Limb (tissue), 2 donors: ENCODE results near the gene PWP2.
"Not testable (repeated sequence)": the region's sequence is repeated elsewhere in the genome, so short reads cannot be mapped to it uniquely, and the experiment has no call there.

ENCODE experiments used
- DNase-seq, 2 donors: peaks; one replicate each; pipeline ENCODE4 v3.0.0-alpha.2; 2016; ENCODE audit errors: extremely low spot score in 2 of 2

PWP2 gene

DNA sequence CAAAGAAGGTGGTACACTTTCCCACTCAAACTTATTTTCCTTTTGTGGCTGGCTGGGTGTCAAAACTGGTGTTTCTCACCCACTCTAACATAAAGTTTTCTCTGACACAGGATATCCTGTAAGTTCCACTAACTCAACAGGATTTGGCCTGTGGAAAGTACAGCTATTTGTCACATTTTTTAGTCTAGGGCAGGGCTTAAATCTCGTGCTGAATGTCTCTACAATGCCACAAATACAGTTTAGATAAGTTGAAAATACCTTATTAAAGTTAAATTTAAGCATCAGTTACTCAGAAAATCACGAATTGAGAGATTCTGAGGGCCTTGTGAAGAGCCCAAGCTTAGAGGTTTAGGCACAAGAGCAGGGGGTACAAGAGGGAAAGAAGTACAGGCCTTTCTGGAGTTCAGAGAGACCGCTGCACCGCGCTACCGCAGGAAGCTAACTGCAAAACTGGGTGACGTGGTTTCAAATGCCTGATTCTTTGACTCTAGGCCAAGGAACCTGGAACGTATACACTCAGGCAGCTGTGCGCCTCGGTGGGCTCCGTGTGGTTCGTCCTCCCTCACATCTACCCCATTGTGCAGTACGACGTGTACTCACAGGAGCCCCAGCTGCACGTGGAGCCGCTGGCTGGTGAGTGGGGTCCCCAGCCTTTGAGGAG lies 23.4 kb upstream of the PWP2 start:
- DNase-seq: no peak

DNA sequence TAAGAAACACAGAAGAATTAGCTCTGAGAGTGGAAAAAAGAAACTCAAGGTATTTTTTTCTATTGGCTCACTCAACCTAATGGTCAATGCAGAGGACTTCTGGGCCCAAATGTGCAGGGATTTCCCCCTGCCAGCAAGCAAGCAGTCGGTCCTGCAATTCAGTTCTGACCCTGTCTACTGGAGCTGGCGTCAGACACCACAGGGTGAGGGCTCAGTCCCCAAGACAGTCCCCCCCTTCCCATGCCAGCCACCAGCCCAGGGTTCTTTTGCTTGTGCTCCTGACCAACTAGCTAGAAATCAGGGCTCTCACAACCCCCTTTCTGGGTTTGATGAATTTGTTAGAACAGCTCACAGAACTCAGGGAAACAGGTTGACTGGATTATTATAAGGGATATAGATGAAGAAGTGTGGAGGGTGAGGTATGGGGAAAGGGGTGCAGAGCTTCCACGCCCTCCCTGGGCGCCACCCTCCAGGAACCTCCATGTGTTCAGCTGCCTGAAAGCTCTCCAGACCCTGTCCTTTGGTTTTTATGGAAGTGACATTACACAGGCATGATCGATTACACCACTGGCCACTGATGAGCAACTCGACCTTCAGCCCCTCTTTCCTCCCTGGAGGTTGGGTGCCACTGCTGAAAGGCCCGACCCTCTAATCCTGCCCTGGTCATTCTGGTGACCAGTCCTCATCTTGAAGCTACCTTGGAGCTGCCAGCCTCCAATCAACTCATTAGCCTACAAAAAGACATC lies 22.5 kb upstream of the PWP2 start:
- DNase-seq: no peak

- no peak for DNase-seq
These were observed 21.5 kb upstream of the PWP2 start for GRCh38 chr21:44085491-44086321.

DNA sequence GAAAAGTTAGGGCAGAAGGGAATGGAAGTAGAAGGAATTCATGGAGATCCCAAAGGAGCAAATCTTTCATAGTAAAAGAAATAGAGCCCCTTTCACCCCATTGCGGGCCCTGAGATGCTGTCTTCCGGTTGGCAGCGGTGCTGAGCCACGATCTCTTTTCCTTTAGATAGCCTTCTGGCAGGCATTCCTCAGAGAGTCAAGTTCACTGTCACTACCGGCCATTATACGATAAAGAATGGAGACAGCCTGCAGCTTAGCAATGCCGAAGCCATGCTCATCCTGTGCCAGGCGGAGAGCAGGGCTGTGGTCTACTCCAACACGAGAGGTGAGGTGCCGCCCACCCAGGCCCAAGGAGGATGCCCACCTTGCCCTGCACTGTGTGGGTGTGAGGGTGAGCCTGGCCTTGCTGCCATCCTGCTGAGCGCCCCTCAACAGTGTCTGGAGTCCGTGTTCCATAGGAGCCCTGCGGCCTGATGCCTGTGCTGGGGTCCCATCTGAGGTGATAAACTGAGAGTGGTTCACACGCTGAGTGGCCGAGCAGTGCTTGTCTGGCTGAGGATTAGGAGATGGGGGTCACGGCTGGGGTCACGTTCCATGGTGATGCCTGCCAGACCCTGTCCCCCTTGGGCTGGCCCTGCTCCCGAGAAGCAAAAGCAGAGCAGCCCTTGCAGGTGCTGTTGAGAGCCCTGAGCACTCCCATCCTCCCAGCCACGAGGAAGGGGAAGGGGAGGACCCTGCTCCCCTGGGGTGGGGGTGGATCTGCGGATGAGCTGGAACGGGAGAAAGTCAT lies 20.4 kb upstream of the PWP2 start:
- DNase-seq: no peak

- no peak for DNase-seq
These were observed 19.5 kb upstream of the PWP2 start for GRCh38 chr21:44087426-44088400.

DNA sequence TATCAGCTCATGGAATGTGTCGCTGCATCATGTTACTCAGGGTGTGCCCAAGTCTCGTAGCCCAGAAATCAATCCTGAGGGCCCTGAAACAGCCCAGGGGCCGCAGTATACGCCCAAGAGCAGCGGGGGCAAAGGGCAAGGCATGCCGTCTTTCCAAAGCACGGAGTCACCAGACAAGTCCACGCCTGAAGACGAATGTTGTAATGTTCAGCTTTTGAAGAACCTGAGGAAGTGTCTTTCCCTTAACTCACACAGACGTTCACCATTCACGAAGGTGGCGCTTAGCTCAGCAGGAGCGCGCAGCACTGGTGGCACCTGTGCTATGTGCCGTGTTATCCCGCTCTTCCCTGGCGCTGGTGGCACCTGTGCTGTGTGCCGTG lies 18.8 kb upstream of the PWP2 start:
- DNase-seq: no peak

- DNase-seq: no peak
These were observed 17.9 kb upstream of the PWP2 start for GRCh38 chr21:44089001-44089911.

- DNase-seq: no peak
These were observed 16.9 kb upstream of the PWP2 start for GRCh38 chr21:44090325-44090724.

GRCh38 chr21:44092211-44092610 lies 15.0 kb upstream of the PWP2 start:
- DNase-seq: no peak

DNA sequence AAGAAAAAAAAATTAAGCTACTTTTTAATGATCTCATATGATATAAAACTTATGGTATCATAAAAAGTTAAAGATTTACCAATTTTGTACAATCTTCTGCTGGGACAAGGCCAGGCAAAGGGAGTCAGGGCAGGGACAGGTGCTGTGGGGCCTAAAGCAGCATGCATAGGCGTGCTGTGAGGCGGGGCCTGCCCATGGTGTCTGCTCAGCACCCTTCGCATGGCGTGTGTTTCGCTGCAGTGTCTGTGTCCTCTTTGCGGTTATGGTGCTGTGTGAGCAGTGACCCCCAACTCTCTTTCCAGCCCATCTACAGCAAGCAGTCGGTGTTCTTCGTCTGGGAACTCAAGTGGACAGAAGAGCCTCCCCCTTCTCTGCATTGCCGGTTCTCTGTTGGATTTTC lies 13.4 kb upstream of the PWP2 start:
- DNase-seq: no peak

DNA sequence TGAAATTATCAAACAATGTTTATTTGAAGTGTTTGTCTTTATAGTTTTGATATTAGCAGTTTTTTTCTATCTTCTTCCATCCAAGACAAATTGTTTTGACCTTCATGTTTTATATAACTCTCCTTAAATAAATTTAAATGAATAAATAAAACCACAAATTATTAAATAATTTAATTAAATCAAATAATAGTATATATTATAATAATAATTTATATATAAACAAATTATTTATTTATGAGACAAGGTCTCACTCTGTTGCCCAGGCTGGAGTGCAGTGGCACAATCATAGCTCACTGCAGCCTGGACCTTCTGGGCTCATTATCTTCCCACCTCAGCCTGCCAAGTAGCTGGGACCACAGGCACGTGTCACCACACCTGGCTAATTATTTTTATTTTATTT lies 12.4 kb upstream of the PWP2 start:
- DNase-seq: no peak

DNA sequence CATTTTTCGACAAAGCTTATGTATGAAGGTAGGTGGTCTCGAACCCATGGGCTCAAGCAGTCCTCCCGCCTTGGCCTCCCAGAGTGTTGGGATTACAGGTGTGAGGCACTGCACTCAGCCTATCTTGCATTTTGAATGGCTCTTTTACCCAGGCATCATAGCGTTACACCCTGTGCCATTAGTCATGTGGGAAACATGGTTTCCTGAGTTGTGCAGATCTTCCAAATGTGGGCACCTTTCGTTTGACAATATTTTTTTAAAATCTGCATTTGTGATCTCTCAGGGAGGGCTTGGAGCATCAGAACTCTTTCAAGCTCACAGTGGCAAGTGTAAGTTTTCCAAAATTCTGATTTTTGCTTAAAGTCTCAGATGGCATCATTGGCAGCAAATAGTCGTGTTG lies 8.7 kb upstream of the PWP2 start:
- not testable (repeated sequence) for DNase-seq

DNA sequence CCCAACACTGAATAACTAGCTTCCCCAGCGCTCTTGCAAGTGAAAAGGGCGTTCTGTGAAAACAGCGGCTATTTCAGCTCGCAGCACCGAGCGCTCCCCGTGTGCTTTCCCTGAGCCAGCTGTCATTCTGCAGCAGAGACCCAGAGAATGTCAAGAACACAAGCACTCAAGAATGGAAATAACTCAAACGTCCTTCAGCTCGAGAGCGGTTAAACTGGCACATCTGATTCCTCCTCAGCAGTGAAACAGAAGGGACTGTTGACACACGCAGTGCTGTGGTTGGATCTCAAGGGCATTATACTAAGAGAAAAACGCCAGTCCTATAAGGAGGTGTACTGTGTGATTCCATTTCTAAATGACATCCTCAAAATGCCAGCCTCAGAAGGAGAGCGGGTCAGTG lies 8.2 kb upstream of the PWP2 start:
- not testable (repeated sequence) for DNase-seq

DNA sequence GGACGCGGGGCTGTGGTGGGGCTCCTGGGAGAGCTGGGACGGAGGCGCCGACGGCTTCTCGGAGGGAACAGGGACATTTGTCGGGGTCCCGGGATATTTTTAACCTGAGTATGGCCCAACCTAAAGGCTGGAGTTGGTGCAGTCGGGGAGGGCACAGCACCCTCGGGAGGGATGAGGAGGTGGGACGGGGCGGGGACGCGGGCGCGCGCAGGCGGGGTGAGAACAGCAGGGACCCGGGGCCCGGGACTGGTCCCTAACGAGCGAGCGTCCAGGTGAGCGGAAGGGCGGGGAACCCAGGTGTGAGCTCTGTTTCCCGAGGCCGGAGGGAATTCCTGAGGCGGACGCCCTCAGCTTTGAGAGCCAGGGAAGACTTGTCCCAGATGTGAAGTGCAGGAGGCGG lies 390 bp downstream of the PWP2 start:
- DNase-seq: not testable (repeated sequence)

- not testable (repeated sequence) for DNase-seq
These were observed 6.6 kb downstream of the PWP2 start for GRCh38 chr21:44113702-44114371.

DNA sequence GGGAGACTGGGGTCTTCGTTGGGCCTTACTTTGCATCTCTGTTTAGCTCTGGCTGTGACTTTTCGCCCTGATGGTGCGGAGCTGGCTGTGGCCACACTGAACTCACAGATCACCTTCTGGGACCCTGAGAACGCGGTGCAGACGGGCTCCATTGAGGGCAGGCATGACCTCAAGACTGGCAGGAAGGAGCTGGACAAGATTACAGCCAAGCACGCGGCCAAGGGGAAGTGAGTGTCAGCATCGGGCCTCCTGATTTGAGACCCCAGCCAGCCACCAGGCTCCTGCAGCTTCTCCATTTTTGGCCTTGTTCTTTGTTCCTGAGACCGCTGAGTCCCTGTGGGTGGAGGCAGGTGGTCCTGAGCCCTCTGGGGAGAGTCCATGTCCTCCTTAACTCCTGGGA lies 14.9 kb downstream of the PWP2 start:
- not testable (repeated sequence) for DNase-seq

DNA sequence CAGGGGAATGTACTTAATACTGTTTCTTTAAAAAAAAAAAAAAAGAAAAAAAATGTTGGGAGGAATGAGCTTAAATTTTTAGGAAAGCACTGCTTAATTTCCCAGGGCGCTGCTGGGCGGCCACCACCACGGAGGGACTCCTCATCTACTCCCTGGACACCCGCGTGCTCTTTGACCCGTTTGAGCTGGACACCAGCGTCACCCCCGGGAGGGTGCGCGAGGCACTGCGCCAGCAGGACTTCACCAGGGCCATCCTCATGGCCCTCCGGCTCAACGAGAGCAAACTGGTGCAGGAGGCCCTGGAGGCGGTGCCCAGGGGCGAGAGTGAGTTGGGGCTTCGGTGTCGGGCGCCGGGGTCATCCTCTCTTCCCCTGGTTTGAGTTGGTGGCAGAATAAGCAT lies 20.6 kb downstream of the PWP2 start:
- not testable (repeated sequence) for DNase-seq

- not testable (repeated sequence) for DNase-seq
These were observed 26.5 kb downstream of the PWP2 start for GRCh38 chr21:44133715-44134057.

GRCh38 chr21:44134732-44135131 lies 27.5 kb downstream of the PWP2 start:
- not testable (repeated sequence) for DNase-seq
